ENCODE measurements around the gene FAM161B.
A peak's percentile ranks its signal among the peaks of the same experiment; 100 is the strongest.

Gene FAM161B

DNA sequence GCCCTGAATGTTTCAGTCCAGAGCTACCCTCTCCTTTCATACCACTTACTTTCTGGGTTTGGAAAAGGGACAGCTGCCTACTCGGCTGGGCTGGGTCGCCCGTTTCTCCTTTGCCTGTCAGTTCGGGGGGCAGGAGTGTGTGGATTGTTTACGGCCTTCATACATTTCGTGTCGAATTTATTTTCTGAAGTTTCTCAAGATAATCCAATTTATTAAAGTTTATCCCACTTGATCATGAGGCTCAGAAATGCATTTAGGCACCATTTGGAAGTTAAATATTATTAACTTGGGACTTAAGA, 62.6 kb downstream of the FAM161B start:
- H3K4me3 ChIP-seq (ENCODE audit: insufficient read depth, low read depth, low read length, poor library complexity, severe bottlenecking): peak overlapping the region; percentile 64
- no peaks in the 10 kb centered on the region for H3K9me3 ChIP-seq (ENCODE audit: control insufficient read depth, low read length)
- no peak for DNase-seq
- peaks cover 5% of the 10 kb centered on the region for H3K36me3 ChIP-seq (ENCODE audit: control insufficient read depth, insufficient read depth, low read length)
- no peaks in the 10 kb centered on the region for H3K27me3 ChIP-seq (replicated peaks; ENCODE audit: control insufficient read depth, insufficient read depth, low read length, poor library complexity, severe bottlenecking)
- H3K4me1 ChIP-seq (ENCODE audit: control insufficient read depth, insufficient read depth, low read length, poor library complexity, severe bottlenecking): peaks cover 16% of the 10 kb centered on the region
- peak overlapping the region; percentile 91 for H3K27ac ChIP-seq (ENCODE audit: insufficient read depth, low read length, poor library complexity, severe bottlenecking)

DNA sequence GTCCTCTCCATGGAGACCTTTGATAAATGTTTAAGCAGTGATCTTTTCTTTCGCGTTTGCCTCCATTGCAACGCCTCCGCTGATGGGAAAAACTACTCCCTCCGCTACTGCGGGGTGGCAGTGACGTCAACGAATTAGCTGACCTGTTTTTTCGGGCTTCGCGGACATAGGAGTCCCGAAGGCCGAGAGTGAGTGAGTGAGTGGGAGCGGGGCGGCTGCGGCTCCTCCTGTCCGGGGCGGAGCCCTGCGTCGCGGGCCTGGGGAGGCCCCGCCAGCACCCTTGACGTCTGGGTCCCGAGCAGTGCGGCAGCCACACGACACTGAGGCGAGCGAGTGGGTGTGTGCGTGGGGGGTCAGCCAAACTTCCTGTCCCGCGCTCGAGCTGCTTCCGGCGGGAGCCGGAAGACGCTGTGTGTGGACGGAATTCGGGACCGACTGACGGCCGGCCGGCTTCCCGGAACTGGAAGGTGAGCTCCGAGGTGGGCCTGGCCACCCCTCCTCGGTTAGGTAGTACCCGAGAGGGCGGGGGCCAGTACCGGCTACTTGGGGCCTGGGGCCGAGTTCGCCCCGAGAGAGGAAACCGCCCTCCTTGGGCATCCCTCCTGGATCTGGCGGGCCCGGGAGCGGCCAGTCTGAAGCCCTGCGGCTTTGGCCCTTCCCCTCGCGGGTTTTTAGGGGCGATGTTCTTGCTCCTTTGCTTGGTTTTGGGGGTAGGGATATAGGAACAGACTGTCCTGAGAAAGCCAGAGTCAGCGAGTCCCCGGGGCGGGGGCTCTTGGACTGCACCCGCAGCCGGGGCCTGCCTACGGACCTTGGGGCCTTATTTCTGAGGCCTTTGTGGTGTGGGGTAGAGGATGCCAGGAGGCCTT, 63.2 kb downstream of the FAM161B start, which contains the start of gene ZNF410:
ZNF410 (plus strand) TSS at position 411 of the 869 bp plus-strand sequence. CDS start 5,317 bp downstream, outside the sequence.
- H3K27me3 ChIP-seq (replicated peaks; ENCODE audit: control insufficient read depth, insufficient read depth, low read length, poor library complexity, severe bottlenecking): no peaks in the 10 kb centered on the region
- H3K36me3 ChIP-seq (ENCODE audit: control insufficient read depth, insufficient read depth, low read length): peaks cover 2% of the 10 kb centered on the region
- H3K9me3 ChIP-seq (ENCODE audit: control insufficient read depth, low read length): no peaks in the 10 kb centered on the region
- peak within 1 kb of the TSS; percentile 91 for H3K27ac ChIP-seq (ENCODE audit: insufficient read depth, low read length, poor library complexity, severe bottlenecking)
- H3K4me3 ChIP-seq (ENCODE audit: insufficient read depth, low read depth, low read length, poor library complexity, severe bottlenecking): peak within 1 kb of the TSS; percentile 64
- peaks cover 16% of the 10 kb centered on the region for H3K4me1 ChIP-seq (ENCODE audit: control insufficient read depth, insufficient read depth, low read length, poor library complexity, severe bottlenecking)
- peak; percentile 81 to 83 (median 82) for DNase-seq

- Histone ChIP-seq H3K27ac (ENCODE audit: insufficient read depth, low read length, poor library complexity, severe bottlenecking) (no peak overlapping the region), H3K36me3 (ENCODE audit: control insufficient read depth, insufficient read depth, low read length) (no peaks in the 10 kb centered on the region), H3K4me1 (ENCODE audit: control insufficient read depth, insufficient read depth, low read length, poor library complexity, severe bottlenecking) (peaks cover 16% of the 10 kb centered on the region), H3K27me3 (replicated peaks; ENCODE audit: control insufficient read depth, insufficient read depth, low read length, poor library complexity, severe bottlenecking) (no peaks in the 10 kb centered on the region), H3K9me3 (ENCODE audit: control insufficient read depth, low read length) (no peaks in the 10 kb centered on the region), H3K4me3 (ENCODE audit: insufficient read depth, low read depth, low read length, poor library complexity, severe bottlenecking) (no peak overlapping the region)
- no peak for DNase-seq
Measured at GRCh38 chr14:73884438-73885190, 65.3 kb downstream of the FAM161B start.

Data from effector memory CD4-positive, alpha-beta T cell (primary cell).